Esophagus squamous epithelium (tissue), 4 donors: ENCODE measurements around the gene KRT10.

Experiments
- POLR2A ChIP-seq, 4 donors: fragments of 450-650 bp; IDR thresholded peaks; one replicate each; pipeline ENCODE4 v1.6.1; 2017; ENCODE audit warnings: antibody characterized with exemption in 4 of 4, mild to moderate bottlenecking in 4 of 4, moderate library complexity in 3 of 4
- TF ChIP-seq, protein P1 (sequence below), 6 experiments: fragments of 450-650 bp in 4 of 6; fragments of 200-600 bp in 2 of 6; sonication (generic) in 2 of 6; IDR thresholded peaks; one replicate each; pipeline ENCODE4 v1.5.1; 2016 to 2019; ENCODE audit warnings: antibody characterized with exemption in 6 of 6, mild to moderate bottlenecking in 4 of 6, moderate library complexity in 4 of 6

DNA sequence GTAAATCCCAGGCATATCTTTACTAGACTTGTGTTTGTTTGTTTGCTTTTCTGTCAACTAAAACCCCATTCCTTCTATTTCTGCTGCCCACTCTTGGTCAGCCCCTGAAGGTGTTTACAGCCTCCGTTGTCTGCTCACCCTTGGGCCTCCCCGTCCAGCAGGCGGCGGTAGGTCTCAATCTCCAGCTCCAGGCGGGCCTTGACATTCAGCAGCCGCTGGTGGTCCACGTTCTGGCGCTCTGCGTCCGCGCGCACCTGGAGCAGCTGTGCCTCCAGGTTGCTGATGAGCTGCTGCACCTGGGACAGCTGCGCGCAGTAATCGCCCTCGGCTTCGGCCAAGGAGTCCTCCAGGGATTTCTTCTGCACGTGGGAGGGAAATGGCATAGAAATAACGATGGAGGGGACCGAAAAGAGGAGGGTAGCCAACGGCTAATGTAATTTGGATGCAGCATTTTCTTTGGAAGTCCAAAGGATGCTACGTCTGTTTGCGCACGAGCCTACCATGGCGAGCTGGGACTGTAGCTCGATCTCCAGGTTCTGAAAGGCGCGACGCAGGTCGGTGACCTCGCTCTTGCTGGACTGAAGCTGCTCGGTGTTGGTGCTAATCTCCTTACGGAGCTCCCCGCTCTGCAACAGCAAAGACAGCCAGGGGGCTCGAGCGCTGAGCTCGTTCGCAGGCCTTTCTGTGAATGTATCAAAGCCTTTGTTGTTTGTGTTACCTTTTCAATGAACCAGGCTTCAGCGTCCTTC lies 40.7 kb upstream of the KRT10 start:
- TF ChIP-seq, protein P1, sequence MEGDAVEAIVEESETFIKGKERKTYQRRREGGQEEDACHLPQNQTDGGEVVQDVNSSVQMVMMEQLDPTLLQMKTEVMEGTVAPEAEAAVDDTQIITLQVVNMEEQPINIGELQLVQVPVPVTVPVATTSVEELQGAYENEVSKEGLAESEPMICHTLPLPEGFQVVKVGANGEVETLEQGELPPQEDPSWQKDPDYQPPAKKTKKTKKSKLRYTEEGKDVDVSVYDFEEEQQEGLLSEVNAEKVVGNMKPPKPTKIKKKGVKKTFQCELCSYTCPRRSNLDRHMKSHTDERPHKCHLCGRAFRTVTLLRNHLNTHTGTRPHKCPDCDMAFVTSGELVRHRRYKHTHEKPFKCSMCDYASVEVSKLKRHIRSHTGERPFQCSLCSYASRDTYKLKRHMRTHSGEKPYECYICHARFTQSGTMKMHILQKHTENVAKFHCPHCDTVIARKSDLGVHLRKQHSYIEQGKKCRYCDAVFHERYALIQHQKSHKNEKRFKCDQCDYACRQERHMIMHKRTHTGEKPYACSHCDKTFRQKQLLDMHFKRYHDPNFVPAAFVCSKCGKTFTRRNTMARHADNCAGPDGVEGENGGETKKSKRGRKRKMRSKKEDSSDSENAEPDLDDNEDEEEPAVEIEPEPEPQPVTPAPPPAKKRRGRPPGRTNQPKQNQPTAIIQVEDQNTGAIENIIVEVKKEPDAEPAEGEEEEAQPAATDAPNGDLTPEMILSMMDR (IDR thresholded peaks at IDR 0.05) = no peak
- no peak for TF ChIP-seq POLR2A (IDR thresholded peaks at IDR 0.05)
